SKM-1 (cell line): ENCODE data around the gene RNF11.
A peak's percentile ranks its signal among the peaks of the same experiment; 100 is the strongest.
"Not testable (repeated sequence)": the region's sequence is repeated elsewhere in the genome, so short reads cannot be mapped to it uniquely, and the experiment has no call there.

Source experiments
- DNase-seq: peaks from one replicate; lab custom pipeline; 2025; ENCODE audit not compliant: unreplicated experiment; lab: John Stamatoyannopoulos, UW

The RNF11 gene, protein sequence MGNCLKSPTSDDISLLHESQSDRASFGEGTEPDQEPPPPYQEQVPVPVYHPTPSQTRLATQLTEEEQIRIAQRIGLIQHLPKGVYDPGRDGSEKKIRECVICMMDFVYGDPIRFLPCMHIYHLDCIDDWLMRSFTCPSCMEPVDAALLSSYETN

GRCh38 chr1:51235673-51236530 lies at the start of gene RNF11:
Gene RNF11, plus strand, starts transcription at chr1:51236273. Its CDS starts 484 bp downstream, at chr1:51236757.
- DNase-seq: peak; percentile 56

DNA sequence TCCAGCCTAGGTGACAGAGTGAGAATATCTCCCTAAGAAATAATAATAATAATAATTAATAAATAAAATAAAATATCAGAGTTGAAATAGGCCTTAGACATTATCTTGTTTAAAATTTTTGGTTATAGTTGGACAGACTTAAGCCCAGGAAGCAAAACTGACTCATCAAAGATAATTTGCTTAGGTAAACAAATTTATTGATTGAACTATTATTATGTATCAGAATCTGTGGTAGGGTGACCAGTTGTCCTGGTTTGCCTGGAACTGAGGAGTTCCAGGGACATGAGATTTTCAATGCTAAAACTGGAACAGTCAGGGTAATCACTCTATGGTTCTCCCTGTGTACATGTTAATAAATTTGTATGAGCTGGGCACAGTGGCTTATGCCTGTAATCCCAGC lies 47.8 kb upstream of the RNF11 start:
- DNase-seq: no peak

GRCh38 chr1:51189421-51190073 lies 46.5 kb upstream of the RNF11 start:
- DNase-seq: peak; percentile 51

GRCh38 chr1:51190961-51191360 lies 45.1 kb upstream of the RNF11 start:
- peak; percentile 10 for DNase-seq

- no peak for DNase-seq
Measured at GRCh38 chr1:51192213-51192843, 43.7 kb upstream of the RNF11 start.

- DNase-seq: no peak
Measured at GRCh38 chr1:51193564-51193963, 42.5 kb upstream of the RNF11 start.

GRCh38 chr1:51203121-51203873 lies 32.8 kb upstream of the RNF11 start:
- DNase-seq: no peak

DNA sequence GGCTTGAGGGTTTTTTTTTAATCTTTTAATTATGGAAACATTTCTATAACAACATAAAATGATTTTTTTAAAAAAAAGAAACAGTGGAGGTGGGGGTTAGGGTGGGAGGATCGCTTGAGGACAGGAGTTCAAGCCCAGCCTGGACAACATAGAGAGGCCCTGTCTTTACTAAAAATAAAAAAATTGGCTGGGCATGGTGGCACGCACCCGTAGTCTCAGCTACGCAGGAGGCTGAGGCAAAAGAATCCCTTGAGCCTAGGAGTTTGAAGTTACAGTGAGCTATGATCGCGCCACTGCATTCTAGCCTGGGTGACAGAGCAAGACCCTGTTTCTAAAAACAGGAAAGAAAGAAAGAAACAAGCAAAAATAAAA lies 32.2 kb upstream of the RNF11 start:
- no peak for DNase-seq

GRCh38 chr1:51210055-51210454 lies 26.0 kb upstream of the RNF11 start:
- no peak for DNase-seq

- DNase-seq: no peak
Measured at GRCh38 chr1:51210676-51211075, 25.4 kb upstream of the RNF11 start.

GRCh38 chr1:51214615-51215131 lies 21.4 kb upstream of the RNF11 start:
- peak; percentile 77 for DNase-seq

GRCh38 chr1:51215169-51215568 lies 20.9 kb upstream of the RNF11 start:
- DNase-seq: no peak

GRCh38 chr1:51216631-51217030 lies 19.4 kb upstream of the RNF11 start:
- no peak for DNase-seq

- DNase-seq: no peak
Measured at GRCh38 chr1:51217101-51217500, 19.0 kb upstream of the RNF11 start.

GRCh38 chr1:51218570-51218969 lies 17.5 kb upstream of the RNF11 start:
- no peak for DNase-seq

- no peak for DNase-seq
Measured at GRCh38 chr1:51219022-51219421, 17.1 kb upstream of the RNF11 start.

DNA sequence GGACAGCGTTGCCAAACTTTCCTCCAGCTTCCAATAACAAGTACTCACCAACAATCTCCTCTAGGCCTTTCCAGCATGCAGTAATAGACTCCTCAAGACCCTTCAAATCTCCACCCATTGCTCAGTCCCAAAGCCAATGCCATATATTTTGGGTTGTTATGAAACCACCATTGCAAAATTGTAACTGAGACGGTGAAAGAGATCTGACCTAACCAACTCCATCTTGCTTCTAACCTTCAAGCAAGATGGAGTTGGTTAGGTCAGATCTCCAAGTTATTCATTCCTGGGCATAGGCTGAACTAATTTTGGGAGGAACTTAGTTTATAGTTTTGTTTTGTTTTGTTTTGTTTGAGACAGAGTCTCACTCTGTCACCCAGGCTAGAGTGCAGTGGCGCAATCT lies 14.5 kb upstream of the RNF11 start:
- not testable (repeated sequence) for DNase-seq

- DNase-seq: no peak
Measured at GRCh38 chr1:51222136-51222787, 13.8 kb upstream of the RNF11 start.

DNA sequence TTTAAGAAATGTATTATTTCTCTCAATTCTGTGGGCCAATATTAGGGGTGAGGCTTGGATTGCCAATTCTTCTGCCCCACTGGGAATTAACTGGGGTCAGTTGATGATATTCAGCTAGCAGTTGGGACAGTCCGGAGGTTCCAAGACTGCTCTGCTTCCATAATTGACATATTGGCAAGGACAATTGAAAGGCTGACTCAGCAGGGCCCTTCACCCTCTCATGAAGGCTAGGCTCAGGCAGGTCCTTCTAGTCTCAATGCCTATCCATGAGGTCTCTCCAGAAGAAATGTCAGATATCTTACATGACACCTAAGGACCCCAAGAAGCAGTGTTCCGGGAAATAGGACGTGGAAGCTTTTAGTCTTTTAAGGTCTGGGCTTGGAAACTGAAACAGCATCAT lies 13.3 kb upstream of the RNF11 start:
- no peak for DNase-seq

DNA sequence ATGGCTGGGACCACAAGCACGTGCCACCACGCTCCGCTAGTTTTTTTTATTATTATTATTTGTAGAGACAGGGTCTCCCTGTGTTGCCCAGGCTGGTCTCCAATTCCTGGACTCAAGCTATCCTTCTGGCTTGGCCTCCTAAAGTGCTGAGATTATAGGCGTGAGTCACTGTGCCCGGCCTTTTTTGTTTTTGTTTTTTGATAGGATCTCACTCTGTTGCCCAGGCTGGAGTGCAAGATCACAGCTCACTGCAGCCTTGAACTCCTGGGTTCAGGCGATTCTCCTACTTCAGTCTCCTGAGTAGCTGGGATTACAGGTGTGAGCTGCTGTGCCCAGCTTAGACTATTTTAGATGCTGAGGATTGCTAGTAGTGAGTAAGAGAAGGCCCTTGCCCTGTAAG lies 11.8 kb upstream of the RNF11 start:
- no peak for DNase-seq
